Endothelial cell of umbilical vein (primary cell): ENCODE data around the gene RXFP4.

Experiments used
- CTCF ChIP-seq, 2 donors: IDR thresholded peaks; 1 replicate in 1 of 2; 2 replicates in 1 of 2; pipeline ENCODE4 v1.5.1; 2011; ENCODE audit warnings: low read length in 2 of 2, mild to moderate bottlenecking in 2 of 2, moderate library complexity in 2 of 2, control low read depth in 1 of 2, inconsistent platforms in 1 of 2, low read depth in 1 of 2; ENCODE audit not compliant: insufficient read depth in 1 of 2; ENCODE audit errors: extremely low read depth in 1 of 2
- EZH2 ChIP-seq: IDR thresholded peaks from 2 replicates; pipeline ENCODE4 v1.6.1; 2012; ENCODE audit warnings: borderline replicate concordance, low read depth, mild to moderate bottlenecking, moderate library complexity, low read length, inconsistent platforms; ENCODE audit not compliant: severe bottlenecking
- FOS ChIP-seq: IDR thresholded peaks from 2 replicates; pipeline ENCODE4 v1.6.1; 2011; ENCODE audit warnings: mild to moderate bottlenecking, low read length, moderate library complexity, borderline replicate concordance; ENCODE audit not compliant: insufficient read depth
- GATA2 ChIP-seq: IDR thresholded peaks from 2 replicates; pipeline ENCODE4 v1.7.0; 2011; ENCODE audit warnings: low read depth, mild to moderate bottlenecking, moderate library complexity, mixed read lengths, low read length; ENCODE audit not compliant: insufficient read length, insufficient read depth
- JUN ChIP-seq: IDR thresholded peaks from 2 replicates; pipeline ENCODE4 v1.6.1; 2011; ENCODE audit warnings: borderline replicate concordance, low read depth; ENCODE audit not compliant: insufficient read length, insufficient read depth
- MAX ChIP-seq: IDR thresholded peaks from 2 replicates; pipeline ENCODE4 v1.6.1; 2011; ENCODE audit not compliant: insufficient read depth, insufficient read length
- MYC ChIP-seq: IDR thresholded peaks from one replicate; pipeline ENCODE4 v1.6.1; 2011; ENCODE audit warnings: mild to moderate bottlenecking, low read depth, low read length
- POLR2A ChIP-seq: IDR thresholded peaks from 2 replicates; pipeline ENCODE4 v1.6.1; 2012; ENCODE audit warnings: low read depth, mild to moderate bottlenecking, control low read depth, low read length
- POLR2AphosphoS5 ChIP-seq: IDR thresholded peaks from 2 replicates; pipeline ENCODE4 v1.6.1; 2012; ENCODE audit warnings: low read depth, mild to moderate bottlenecking, control low read depth, low read length, moderate library complexity; ENCODE audit not compliant: insufficient read depth

GRCh38 chr1:155933591-155934096, 7.8 kb upstream of the RXFP4 start:
- TF ChIP-seq POLR2A: no peak
- no peak for TF ChIP-seq EZH2
- no peak for TF ChIP-seq CTCF (IDR thresholded peaks at IDR 0.05; ENCODE audit: extremely low read depth in 1 of 2, insufficient read depth in 1 of 2, low read depth in 1 of 2, low read length in 2 of 2)
- TF ChIP-seq GATA2: no peak
- TF ChIP-seq FOS: no peak
- TF ChIP-seq POLR2AphosphoS5: no peak
- no peak for TF ChIP-seq MAX
- TF ChIP-seq MYC: no peak
- no peak for TF ChIP-seq JUN
